T-cell (primary cell): Measurements from ENCODE around the gene POLE. TPM values are rescaled to one million over a fixed set of nuclear protein-coding genes. Genes with fewer than 3 reads are reported as not detected.

Source experiments
- ATAC-seq, 4 experiments: fragments of 200-7000 bp in 3 of 4; fragments of 150-1000 bp in 1 of 4; cut with Tn5 transposase; replicated peaks in 1 of 4; 1 replicate in 3 of 4; 2 replicates in 1 of 4; pipeline ENCODE4 v1.10.0; 2021; ENCODE audit warnings: moderate library complexity in 3 of 4, mild to moderate bottlenecking in 2 of 4, moderate number of reproducible peaks in 1 of 4
- CTCF ChIA-PET, 2 donors: fragments of 300-600 bp; sonication (Branson Sonifier 250); formaldehyde crosslinking; loops; one replicate each; lab custom pipeline; 2022; ENCODE audit warnings: antibody characterized with exemption in 2 of 2; lab: Charles Lee
- POLR2A ChIA-PET, 2 donors: fragments of 300-600 bp; sonication (Branson Sonifier 250); formaldehyde crosslinking; loops; one replicate each; lab custom pipeline; 2022; ENCODE audit warnings: antibody characterized with exemption in 2 of 2; lab: Charles Lee
- DNase-seq, 35 experiments: peaks; one replicate each; pipeline versions ENCODE4 v3.0.0 to v3.0.0-alpha.2; 2013 to 2023
- H3K27ac ChIP-seq: one replicate; pipeline ENCODE4 v1.5.1; 2013; ENCODE audit warnings: low read length
- H3K27me3 ChIP-seq, 2 experiments: replicated peaks in 1 of 2; 1 replicate in 1 of 2; 2 replicates in 1 of 2; pipeline versions ENCODE4 v1.6.1 to v1.7.0; 2013; ENCODE audit warnings: low read length in 1 of 2, mixed read lengths in 1 of 2; ENCODE audit not compliant: control insufficient read depth in 2 of 2, insufficient read depth in 2 of 2; ENCODE audit errors: extremely low read depth in 1 of 2
- H3K36me3 ChIP-seq, 2 donors: 1 replicate in 1 of 2; 2 replicates in 1 of 2; pipeline versions ENCODE4 v1.6.1 to v1.7.0; 2013; ENCODE audit warnings: low read length in 1 of 2; ENCODE audit not compliant: control insufficient read depth in 2 of 2, insufficient read depth in 1 of 2; ENCODE audit errors: extremely low read depth in 1 of 2
- H3K4me1 ChIP-seq, 2 experiments: 1 replicate in 1 of 2; 2 replicates in 1 of 2; pipeline versions ENCODE4 v1.6.1 to v1.7.0; 2013; ENCODE audit warnings: low read length in 2 of 2, mixed read lengths in 1 of 2; ENCODE audit not compliant: insufficient read depth in 2 of 2, control insufficient read depth in 1 of 2; ENCODE audit errors: extremely low read depth in 1 of 2
- H3K4me3 ChIP-seq, 2 donors: 1 replicate in 1 of 2; 2 replicates in 1 of 2; pipeline versions ENCODE4 v1.5.1 to v1.7.0; 2013; ENCODE audit warnings: mild to moderate bottlenecking in 2 of 2, low read length in 1 of 2, moderate library complexity in 1 of 2; ENCODE audit not compliant: control insufficient read depth in 1 of 2; ENCODE audit errors: extremely low read depth in 1 of 2
- H3K9me3 ChIP-seq: 2 replicates; pipeline ENCODE4 v1.7.0; 2013
- H3K27ac Mint-ChIP-seq, 2 donors: one replicate each; pipeline ENCODE4 v1.8.0; 2020 to 2021; ENCODE audit warnings: mild to moderate bottlenecking in 2 of 2, mixed read lengths in 2 of 2
- H3K27me3 Mint-ChIP-seq, 2 donors: one replicate each; pipeline ENCODE4 v1.8.0; 2021 to 2022; ENCODE audit warnings: mixed read lengths in 2 of 2
- H3K36me3 Mint-ChIP-seq: one replicate; pipeline ENCODE4 v1.8.0; 2021; ENCODE audit warnings: mixed read lengths
- H3K4me1 Mint-ChIP-seq, 3 donors: one replicate each; pipeline ENCODE4 v1.8.0; 2020 to 2022; ENCODE audit warnings: mixed read lengths in 3 of 3, mild to moderate bottlenecking in 1 of 3
- H3K4me3 Mint-ChIP-seq, 3 donors: one replicate each; pipeline ENCODE4 v1.8.0; 2020 to 2022; ENCODE audit warnings: mild to moderate bottlenecking in 3 of 3, mixed read lengths in 3 of 3, moderate library complexity in 3 of 3
- H3K9me3 Mint-ChIP-seq, 3 donors: one replicate each; pipeline ENCODE4 v1.8.0; 2020 to 2022; ENCODE audit warnings: mixed read lengths in 3 of 3
- WGBS: methylation state at CpG from one replicate; pipeline ENCODE4 v1.1.5; 2013; ENCODE audit warnings: missing lambda C conversion rate; ENCODE audit not compliant: insufficient coverage; 5-methylcytosine and 5-hydroxymethylcytosine counted together
- total RNA-seq, 35 experiments: library from RNA in 6 of 35; stranded (reverse) in 6 of 35; fragments of 120-200 nt in 1 of 35; gene quantifications; one replicate each; pipeline versions ENCODE4 v1.2.1 to v1.2.4 and lab custom pipeline; 2013 to 2026

Gene POLE
- total RNA-seq, 5 donors from 2014 or later (not counting 1 experiment from before 2014, with no cell fraction given): 43.6 to 70.4 (median 66.1) TPM

DNA sequence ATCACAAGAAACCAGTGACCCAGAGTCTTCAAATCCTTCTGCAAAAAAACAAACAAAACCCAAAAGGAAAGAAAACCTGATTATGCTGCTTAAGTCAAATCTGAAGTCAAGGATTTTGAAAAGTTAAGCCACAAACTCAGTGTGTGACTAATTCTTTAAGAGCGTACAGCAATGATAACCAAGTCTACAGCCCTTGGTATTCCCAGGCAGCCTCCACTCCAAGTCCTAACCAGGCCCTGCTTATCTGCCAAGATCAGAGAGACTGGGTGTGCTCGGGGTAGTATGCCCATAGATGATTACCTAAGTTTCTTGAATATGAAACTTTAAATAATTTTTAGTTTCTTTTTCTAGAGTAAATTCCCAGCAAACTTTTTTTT, 36.6 kb upstream of the POLE start:
- H3K4me1 ChIP-seq: no peaks in the 10 kb centered on the region
- H3K4me1 Mint-ChIP-seq: peaks cover 0 to 2% (median 2%) of the 10 kb centered on the region in 3 donors
- H3K27ac ChIP-seq: no peak overlapping the region
- no peak overlapping the region for H3K4me3 Mint-ChIP-seq
- no peaks in the 10 kb centered on the region for H3K9me3 Mint-ChIP-seq
- H3K9me3 ChIP-seq: no peaks in the 10 kb centered on the region
- no peaks in the 10 kb centered on the region for H3K27me3 Mint-ChIP-seq
- ATAC-seq (no peak), DNase-seq (no peak)
- ChIA-PET POLR2A (no interaction called here), CTCF (no interaction called here)
- no peaks in the 10 kb centered on the region for H3K27me3 ChIP-seq
- peaks cover 57% of the 10 kb centered on the region for H3K36me3 Mint-ChIP-seq
- no CpG with 5 or more reads among the region's 2 CpGs for WGBS
- no peak overlapping the region for H3K4me3 ChIP-seq
- no peak overlapping the region for H3K27ac Mint-ChIP-seq
- H3K36me3 ChIP-seq: peaks cover 36 to 83% of the 10 kb centered on the region in 2 donors

DNA sequence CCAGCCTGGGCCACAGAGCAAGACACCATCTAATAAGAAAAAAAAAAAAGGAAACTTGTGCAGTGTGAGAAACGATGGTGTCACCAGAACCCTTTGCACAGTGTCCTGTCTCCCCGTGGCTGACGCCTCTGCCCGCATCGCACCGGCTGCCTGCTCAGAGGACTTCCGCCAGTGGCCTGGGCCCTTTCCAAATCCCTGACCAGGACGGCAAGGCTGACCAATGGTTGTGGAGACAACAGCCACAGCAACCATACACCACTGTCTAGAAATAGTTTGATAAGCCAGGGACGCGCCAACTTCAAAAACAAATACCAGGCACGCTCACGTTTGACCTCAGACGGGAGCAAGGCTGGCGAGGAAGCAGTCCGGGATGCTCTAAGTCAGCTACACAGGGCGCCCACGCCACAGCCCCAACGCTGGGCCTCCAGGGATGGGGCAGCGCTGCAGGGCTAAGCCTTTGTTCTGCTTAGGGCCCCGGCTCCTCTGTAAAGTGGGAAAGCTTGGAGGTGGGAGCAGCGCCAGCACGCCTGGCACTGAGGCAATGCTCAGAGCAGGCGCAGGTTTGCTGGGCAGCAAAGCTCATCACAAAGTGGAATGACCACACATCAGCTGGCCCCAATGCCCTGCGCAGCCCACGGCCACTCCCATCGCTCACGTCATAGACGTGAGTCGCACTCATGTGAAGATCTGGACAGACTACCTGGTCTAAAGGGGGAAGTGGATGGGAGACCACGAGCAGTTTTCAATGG, 36.0 kb upstream of the POLE start:
- no peak for ATAC-seq
- Histone ChIP-seq H3K4me1 (no peaks in the 10 kb centered on the region), H3K27ac (no peak overlapping the region), H3K4me3 (no peak overlapping the region), H3K36me3 (peaks cover 35 to 80% of the 10 kb centered on the region in 2 donors), H3K9me3 (no peaks in the 10 kb centered on the region), H3K27me3 (no peaks in the 10 kb centered on the region)
- Mint-ChIP-seq H3K4me3 (no peak overlapping the region), H3K9me3 (no peaks in the 10 kb centered on the region), H3K27me3 (no peaks in the 10 kb centered on the region), H3K4me1 (peaks cover 0 to 1% (median 0%) of the 10 kb centered on the region in 3 donors), H3K36me3 (peaks cover 55% of the 10 kb centered on the region), H3K27ac (no peak overlapping the region)
- ChIA-PET POLR2A (no interaction called here), CTCF (no interaction called here)
- WGBS: 93% methylated on average over 17 of the region's 30 CpGs
- DNase-seq: no peak

DNA sequence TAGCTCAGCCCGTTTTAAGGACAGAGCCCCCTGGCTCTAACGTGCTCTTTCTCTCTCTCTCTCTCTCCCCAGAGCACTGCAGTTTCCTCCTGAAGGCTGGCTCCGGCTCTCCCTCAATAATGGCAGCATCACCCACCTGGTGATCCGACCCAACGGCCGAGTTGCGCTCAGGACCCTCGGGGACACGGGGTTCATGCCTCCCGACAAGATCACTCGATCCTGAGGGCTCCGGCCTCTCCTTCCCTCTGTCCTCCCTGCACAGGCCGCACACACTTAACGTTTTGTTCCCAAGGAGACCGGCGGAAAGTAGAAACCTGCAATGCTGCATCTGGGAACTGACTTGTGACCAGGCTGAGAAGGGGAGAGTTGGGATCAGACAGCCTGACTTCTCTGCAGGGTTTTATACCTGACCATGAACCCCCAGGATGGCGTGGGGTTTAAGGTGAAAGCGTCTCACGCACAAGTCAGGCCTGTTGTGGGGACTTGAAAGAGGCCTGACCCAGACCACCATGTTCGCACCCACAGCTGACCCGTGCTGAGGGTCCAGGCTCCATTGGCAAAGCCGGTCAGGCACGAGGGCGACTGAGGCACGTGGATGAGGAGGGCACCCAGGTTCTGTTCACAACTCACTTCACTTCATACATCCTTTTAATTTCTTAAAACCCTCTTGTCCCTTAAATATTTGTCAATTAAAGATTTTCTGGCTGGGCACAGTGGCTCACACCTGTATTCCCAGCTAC, 33.6 kb upstream of the POLE start:
- 96% methylated on average over 20 of the region's 25 CpGs for WGBS
- Mint-ChIP-seq H3K27ac (peak overlapping the region in 1 of 2 donors; percentile 28), H3K4me3 (no peak overlapping the region), H3K4me1 (peaks cover 0 to 1% (median 0%) of the 10 kb centered on the region in 3 donors), H3K9me3 (no peaks in the 10 kb centered on the region), H3K36me3 (peaks cover 41% of the 10 kb centered on the region), H3K27me3 (no peaks in the 10 kb centered on the region)
- no peak overlapping the region for H3K4me3 ChIP-seq
- H3K4me1 ChIP-seq: no peaks in the 10 kb centered on the region
- DNase-seq (no peak), ATAC-seq (no peak)
- CTCF ChIA-PET: no interaction called here
- H3K9me3 ChIP-seq: no peaks in the 10 kb centered on the region
- peaks cover 25 to 77% of the 10 kb centered on the region in 2 donors for H3K36me3 ChIP-seq
- no peaks in the 10 kb centered on the region for H3K27me3 ChIP-seq
- H3K27ac ChIP-seq: no peak overlapping the region
- POLR2A ChIA-PET: interaction anchor here in 1 of 2 donors (0.6 kb wide), 1 partner anchor 103 kb away, joined by 3 read pairs; no protein-coding TSS in a partner anchor

DNA sequence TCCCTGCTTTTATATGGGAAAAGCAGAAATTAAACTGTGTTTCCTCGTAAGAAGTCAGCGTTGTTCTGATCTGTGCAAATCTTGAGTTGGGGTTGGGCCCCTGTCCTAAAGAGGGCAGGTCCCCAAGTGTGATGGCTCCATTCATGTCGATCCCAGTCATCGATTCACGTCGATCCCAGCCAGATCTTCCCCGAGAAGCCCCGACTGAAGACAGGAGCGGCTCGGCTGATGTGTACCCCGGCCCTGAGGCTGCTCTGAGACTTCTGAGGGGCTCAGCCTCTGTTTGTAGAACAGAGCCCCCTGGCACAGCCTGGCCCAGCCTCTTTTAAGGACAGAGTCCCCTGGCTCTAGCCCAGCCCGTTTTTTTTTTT, 32.8 kb upstream of the POLE start:
- Histone ChIP-seq H3K27me3 (no peaks in the 10 kb centered on the region), H3K4me1 (no peaks in the 10 kb centered on the region), H3K9me3 (no peaks in the 10 kb centered on the region), H3K36me3 (peaks cover 24 to 76% of the 10 kb centered on the region in 2 donors), H3K4me3 (no peak overlapping the region), H3K27ac (no peak overlapping the region)
- WGBS: 98% methylated on average over 12 of the region's 12 CpGs
- ChIA-PET CTCF (no interaction called here), POLR2A (no interaction called here)
- Mint-ChIP-seq H3K4me1 (peaks cover 0 to 1% (median 0%) of the 10 kb centered on the region in 3 donors), H3K36me3 (peaks cover 34% of the 10 kb centered on the region), H3K27ac (no peak overlapping the region), H3K27me3 (no peaks in the 10 kb centered on the region), H3K9me3 (no peaks in the 10 kb centered on the region), H3K4me3 (no peak overlapping the region)
- no peak for ATAC-seq
- DNase-seq: no peak

DNA sequence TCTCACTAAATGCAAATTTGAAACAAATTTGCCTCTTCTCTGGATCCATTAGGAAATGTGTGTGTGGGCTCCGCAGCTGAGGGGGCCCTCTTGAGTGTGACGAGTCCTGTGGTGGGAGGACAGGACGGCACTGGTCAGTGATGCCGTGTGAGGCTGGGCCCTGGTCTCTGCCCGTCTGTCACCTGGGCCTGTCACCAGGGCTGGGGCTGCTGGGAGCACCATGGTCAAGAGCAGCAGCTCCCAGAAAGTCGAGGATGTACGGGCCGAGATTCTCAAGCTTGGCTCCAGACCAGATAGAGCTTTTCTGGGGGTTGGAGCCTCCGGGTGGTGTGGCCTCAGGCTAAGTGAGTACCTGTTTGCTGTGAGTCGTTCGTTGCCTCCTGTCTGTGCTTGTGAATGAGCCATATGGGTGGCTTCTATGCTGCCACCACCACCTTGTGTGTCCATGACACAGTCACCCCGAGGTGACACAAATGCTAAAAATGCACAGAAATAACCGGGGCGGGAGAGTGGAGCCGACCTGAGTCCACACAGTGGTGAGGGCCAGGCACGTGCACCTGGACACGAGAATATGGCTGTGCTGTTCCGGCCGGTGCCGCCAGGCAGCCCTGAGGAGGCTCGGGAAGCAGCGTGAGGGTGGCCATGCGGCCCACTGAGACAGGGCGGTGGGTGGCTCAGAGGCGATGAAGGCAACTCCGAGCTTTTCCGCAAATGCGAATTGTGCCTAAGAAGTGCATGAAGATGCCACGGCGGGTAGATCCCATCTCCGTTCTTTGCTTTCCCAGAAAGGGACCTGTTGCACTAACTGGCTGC, 32.2 kb upstream of the POLE start:
- H3K4me1 ChIP-seq: no peaks in the 10 kb centered on the region
- Mint-ChIP-seq H3K36me3 (peaks cover 37% of the 10 kb centered on the region), H3K27ac (peak overlapping the region in 1 of 2 donors; percentile 68), H3K4me1 (peaks cover 0 to 5% (median 3%) of the 10 kb centered on the region in 3 donors), H3K4me3 (no peak overlapping the region), H3K9me3 (no peaks in the 10 kb centered on the region), H3K27me3 (no peaks in the 10 kb centered on the region)
- no peak overlapping the region for H3K27ac ChIP-seq
- H3K27me3 ChIP-seq: no peaks in the 10 kb centered on the region
- ATAC-seq: peak in 1 of 4 experiments; percentile 12
- H3K36me3 ChIP-seq: peaks cover 24 to 76% of the 10 kb centered on the region in 2 donors
- H3K9me3 ChIP-seq: no peaks in the 10 kb centered on the region
- WGBS: 93% methylated on average over 28 of the region's 31 CpGs
- no peak for DNase-seq
- POLR2A ChIA-PET: no interaction called here
- no peak overlapping the region for H3K4me3 ChIP-seq
- CTCF ChIA-PET: no interaction called here

DNA sequence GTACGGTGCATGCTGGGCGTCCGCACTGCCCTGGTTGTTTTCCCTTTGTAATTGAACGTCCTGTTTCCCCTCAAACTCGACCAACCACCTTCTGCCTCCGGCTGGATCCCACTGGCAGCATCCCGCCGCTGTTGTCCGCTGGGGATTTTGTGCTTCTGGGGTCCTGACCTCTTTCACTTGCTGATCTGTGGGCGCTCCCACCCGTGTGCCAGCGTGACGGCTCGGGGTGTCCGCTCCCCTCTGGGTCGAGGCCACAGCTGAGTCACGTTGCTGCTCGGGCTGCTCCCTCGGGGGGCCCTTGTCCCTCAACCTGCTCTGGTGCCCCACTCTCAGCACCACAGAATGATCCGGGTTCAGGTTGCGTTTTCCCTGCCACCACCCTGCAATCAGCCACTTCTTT, 31.5 kb upstream of the POLE start:
- DNase-seq (no peak), ATAC-seq (no peak)
- peaks cover 33% of the 10 kb centered on the region for H3K36me3 Mint-ChIP-seq
- Histone ChIP-seq H3K27me3 (no peaks in the 10 kb centered on the region), H3K4me3 (no peak overlapping the region), H3K4me1 (peaks cover 0 to 3% of the 10 kb centered on the region in 2 experiments), H3K36me3 (peaks cover 26 to 70% of the 10 kb centered on the region in 2 donors), H3K27ac (no peak overlapping the region), H3K9me3 (no peaks in the 10 kb centered on the region)
- no peak overlapping the region for H3K4me3 Mint-ChIP-seq
- H3K27me3 Mint-ChIP-seq: no peaks in the 10 kb centered on the region
- WGBS: 90% methylated on average over 17 of the region's 21 CpGs
- peaks cover 3 to 6% (median 4%) of the 10 kb centered on the region in 3 donors for H3K4me1 Mint-ChIP-seq
- no peaks in the 10 kb centered on the region for H3K9me3 Mint-ChIP-seq
- ChIA-PET CTCF (no interaction called here), POLR2A (no interaction called here)
- H3K27ac Mint-ChIP-seq: no peak overlapping the region
